ENCODE measurements around the gene RUSF1.
"Not testable (repeated sequence)": the region's sequence is repeated elsewhere in the genome, so short reads cannot be mapped to it uniquely, and the experiment has no call there.

RUSF1 gene

GRCh38 chr16:31445931-31446330 lies 62.3 kb downstream of the RUSF1 start:
- DNase-seq = not testable (repeated sequence)

- DNase-seq = no peak
These were observed 66.2 kb downstream of the RUSF1 start for GRCh38 chr16:31441956-31442355.

DNA sequence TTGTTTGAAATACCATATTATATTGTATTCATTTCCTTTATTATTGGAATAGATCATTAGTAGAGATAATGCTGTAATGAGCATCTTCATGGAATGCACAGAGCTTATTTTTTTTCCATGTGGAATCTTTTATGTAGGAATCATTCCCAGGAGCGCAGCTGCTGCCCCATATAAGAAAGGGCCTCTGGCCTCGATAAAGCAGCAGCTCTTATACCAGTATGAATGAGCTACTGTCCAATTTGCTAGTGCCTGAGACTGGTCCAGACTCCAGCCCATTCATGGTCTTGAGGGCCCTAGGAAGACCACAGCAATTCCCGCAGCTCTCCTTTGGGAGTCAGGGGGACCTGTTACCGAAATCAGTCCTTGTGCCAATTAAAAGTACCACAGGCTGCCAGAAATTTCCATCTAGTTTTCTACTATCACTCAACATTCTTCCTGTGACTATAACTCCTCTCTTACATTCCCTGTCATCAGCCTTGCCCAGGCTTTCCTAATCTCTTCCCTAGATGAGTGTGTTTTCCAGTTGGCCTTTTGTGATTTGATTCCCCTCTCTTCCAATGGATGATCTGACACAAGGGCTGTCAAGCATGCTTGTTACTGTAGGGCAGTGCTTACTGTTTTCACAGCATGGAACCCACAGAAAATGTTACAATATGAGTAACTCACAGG lies 67.5 kb downstream of the RUSF1 start:
- no peak for DNase-seq

DNA sequence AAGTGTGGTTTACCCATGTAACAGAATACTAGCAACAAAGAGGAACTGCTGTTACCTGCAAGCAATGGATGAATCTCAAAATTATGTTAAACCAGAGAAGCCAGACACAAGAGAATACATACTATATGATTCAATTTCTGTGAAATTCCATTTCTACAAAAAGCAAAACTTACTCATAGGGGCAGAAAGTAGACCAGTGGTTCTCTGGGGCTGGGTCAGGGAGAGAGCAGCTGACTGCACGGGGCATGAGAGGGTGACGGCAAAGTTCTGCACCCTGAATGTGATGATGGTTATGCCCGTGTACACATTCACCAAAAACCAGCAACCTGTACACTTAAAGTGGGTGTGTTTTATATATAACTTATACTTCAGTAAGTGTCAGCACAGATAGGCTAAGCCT lies 68.7 kb downstream of the RUSF1 start:
- DNase-seq = no peak

All from activated naive CD4-positive, alpha-beta T cell treated with anti-CD3 and anti-CD28 coated beads, Interleukin-2, amount 50 U/mL, for 16 hours (primary cell).